Astrocyte of the spinal cord (primary cell): ENCODE data around the gene SYTL3.

Experiments used
- DNase-seq: peaks from one replicate; pipeline ENCODE4 v3.0.0; 2011; ENCODE audit warnings: low read depth, low spot score
- H3K4me3 ChIP-seq: 2 replicates; pipeline ENCODE4 v1.5.1; 2011; ENCODE audit warnings: low read depth, mild to moderate bottlenecking, low read length, moderate library complexity
- in situ Hi-C: cut with HindIII; loops from 2 replicates; pipeline ENCODE4 v1.10.0; 2017; ENCODE audit warnings: low sequenced_read_pairs
- TF ChIP-seq, protein P1 (sequence below): IDR thresholded peaks from 2 replicates; pipeline ENCODE4 v1.5.1; 2012; ENCODE audit warnings: low read depth, mild to moderate bottlenecking, low read length, inconsistent platforms

SYTL3 gene

DNA sequence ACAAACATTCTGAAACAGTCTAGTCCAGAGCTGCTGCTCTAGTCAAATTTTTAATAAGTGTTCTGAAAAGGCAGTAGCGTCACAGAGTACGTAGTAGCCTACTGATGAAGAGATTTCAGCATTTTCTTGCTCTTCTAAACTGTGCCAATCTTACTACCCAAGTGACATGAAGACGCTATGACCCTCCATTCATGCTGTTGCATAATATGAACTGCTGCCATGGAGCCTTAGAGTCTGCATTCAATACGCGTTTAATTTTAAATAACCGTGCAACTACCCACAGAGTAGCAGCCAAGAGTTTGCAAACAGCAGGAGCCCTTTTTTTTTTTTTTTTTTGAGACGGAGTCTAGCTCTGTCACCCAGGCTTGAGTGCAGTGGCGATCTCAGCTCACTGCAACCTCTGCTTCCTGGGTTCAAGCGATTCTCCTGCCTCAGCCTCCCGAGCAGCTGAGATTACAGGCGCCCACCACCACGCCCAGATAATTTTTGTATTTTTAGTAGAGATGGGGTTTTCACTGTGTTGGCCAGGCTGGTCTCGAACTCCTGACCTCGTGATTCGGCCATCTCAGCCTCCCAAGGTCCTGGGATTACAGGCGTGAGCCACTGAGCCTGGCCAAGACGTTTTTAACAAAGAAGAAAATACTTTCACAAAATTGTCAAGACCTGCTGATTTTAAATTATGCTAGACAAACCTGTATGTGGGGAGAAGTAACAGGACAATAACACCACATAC lies 125.0 kb downstream of the SYTL3 start:
- TF ChIP-seq, protein P1, sequence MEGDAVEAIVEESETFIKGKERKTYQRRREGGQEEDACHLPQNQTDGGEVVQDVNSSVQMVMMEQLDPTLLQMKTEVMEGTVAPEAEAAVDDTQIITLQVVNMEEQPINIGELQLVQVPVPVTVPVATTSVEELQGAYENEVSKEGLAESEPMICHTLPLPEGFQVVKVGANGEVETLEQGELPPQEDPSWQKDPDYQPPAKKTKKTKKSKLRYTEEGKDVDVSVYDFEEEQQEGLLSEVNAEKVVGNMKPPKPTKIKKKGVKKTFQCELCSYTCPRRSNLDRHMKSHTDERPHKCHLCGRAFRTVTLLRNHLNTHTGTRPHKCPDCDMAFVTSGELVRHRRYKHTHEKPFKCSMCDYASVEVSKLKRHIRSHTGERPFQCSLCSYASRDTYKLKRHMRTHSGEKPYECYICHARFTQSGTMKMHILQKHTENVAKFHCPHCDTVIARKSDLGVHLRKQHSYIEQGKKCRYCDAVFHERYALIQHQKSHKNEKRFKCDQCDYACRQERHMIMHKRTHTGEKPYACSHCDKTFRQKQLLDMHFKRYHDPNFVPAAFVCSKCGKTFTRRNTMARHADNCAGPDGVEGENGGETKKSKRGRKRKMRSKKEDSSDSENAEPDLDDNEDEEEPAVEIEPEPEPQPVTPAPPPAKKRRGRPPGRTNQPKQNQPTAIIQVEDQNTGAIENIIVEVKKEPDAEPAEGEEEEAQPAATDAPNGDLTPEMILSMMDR = no peak
- H3K4me3 ChIP-seq = no peak overlapping the region
- DNase-seq = no peak
- in situ Hi-C loops = no loop called here

DNA sequence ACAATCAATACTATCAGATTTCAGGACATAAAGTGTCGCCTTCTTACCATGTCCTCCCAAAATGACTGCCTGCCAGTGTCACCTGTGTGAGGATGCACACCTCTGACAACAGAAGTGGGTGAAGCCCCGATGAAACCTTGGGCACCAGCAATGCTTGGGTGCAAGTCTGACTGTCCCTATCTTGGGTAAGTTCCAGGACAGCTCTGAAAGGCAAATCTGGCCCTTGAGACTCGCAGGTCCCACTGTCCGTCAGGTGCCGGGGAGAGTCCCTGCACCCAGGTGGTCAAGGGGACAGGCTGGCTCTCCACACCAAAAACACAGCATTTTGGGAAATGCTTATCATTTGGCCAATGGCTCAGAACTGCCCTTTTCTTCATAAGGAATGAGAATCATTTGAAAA lies 126.0 kb downstream of the SYTL3 start:
- TF ChIP-seq, protein P1 = no peak
- in situ Hi-C loops = no loop called here
- no peak for DNase-seq
- H3K4me3 ChIP-seq = no peak overlapping the region

DNA sequence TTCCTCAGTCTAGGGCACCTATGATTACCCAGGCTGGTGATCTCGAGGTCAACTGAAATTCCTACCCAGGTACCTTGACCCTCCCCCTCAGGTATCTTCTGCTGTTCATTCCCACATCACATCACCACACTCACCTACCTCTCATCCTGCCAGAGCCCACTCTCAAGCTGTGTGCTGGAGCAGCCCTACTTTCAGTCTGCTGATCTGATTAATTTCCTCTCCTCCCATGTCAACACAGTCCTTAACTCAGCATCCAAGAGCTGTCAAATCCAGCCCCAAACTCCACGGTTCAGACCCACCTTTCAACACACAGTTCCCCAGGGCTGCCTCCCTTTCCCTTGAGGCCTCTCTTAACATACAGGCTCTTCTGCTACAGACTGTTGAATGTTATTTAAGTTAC lies 126.9 kb downstream of the SYTL3 start:
- no peak for DNase-seq
- in situ Hi-C loops = no loop called here
- no peak overlapping the region for H3K4me3 ChIP-seq
- TF ChIP-seq, protein P1 = no peak

DNA sequence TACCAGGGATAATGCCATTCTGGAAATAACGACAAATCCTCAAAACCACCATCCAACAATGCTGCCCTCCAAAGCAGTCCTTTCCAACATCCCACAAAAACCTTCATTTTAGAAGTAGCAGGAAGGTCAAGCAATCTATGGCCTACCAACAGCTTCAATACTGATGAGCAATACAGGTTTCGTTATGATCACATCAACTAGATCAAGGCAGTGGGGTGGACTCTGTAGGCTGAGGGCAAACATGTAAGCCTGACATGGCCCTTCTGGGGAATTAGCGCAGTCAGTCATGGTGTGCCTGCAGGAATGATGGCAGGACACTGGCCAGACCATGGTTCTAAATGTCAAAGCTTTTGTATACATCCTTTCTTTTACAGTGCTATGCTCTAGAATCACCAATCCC lies 127.7 kb downstream of the SYTL3 start:
- no peak for DNase-seq
- H3K4me3 ChIP-seq = no peak overlapping the region
- TF ChIP-seq, protein P1 = no peak
- in situ Hi-C loops = no loop called here

DNA sequence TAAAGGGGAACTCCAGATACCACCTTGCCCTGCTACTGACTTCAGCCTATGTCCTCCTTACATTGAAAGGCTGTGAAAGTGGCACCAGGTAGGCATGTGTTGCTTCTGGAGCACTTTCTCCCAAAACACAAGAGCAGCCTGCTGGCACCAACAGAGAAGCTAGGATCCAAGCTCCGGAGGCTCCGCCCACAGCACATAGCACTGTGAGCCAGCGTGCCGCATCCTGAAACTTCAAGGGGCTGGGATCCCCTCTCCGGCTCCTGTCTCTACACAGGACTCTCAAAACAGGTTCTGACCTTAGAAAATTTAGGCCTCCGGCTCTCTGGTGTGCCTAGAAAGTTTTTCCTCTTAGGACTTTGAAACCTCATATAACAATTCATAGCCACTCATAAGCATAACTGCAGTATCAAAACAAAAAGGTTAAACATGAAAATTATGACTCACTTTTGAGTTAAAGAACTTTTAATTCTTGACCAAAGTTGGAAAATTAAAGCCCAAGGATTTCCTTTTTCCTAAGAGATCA lies 128.2 kb downstream of the SYTL3 start:
- TF ChIP-seq, protein P1 = no peak
- DNase-seq = no peak
- H3K4me3 ChIP-seq = no peak overlapping the region

DNA sequence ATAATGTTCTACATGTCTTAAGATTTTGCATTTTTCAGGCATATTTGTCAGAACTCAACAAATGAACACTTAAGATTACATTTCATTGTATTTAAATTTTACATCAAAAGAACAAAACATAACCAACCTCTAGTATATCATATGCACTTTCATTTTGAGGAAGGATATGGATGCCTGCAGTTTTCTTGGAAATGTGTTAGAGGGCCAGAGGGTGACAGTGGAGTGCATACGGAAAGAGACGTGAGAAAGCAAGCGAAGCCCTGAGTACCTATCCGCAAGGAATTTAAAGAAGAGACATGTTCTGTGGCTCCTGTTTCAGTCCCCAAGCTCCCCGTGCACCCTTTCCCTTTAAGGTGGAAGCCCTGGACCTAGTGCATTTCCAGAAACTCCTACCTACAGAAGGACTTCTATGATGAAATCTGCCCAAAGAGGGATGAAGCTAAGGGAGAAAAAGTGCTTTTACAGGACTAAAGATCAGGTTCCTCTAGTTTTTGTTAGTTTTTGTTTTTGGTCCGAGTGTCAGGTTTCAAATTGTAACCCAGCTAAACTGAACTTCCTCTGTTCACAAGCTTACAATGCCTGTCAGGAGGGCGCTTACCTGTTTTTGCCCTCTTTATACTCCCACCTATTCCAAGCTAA lies 130.5 kb downstream of the SYTL3 start:
- TF ChIP-seq, protein P1 = no peak
- H3K4me3 ChIP-seq = no peak overlapping the region
- no peak for DNase-seq
- in situ Hi-C loops = no loop called here

More for the DNA sequence above, 128.2 kb downstream of the SYTL3 start:
- in situ Hi-C loops = no loop called here
